ENCODE results near the gene ARHGAP24.
"Not testable (repeated sequence)": the region's sequence is repeated elsewhere in the genome, so short reads cannot be mapped to it uniquely, and the experiment has no call there.

ARHGAP24 gene

DNA sequence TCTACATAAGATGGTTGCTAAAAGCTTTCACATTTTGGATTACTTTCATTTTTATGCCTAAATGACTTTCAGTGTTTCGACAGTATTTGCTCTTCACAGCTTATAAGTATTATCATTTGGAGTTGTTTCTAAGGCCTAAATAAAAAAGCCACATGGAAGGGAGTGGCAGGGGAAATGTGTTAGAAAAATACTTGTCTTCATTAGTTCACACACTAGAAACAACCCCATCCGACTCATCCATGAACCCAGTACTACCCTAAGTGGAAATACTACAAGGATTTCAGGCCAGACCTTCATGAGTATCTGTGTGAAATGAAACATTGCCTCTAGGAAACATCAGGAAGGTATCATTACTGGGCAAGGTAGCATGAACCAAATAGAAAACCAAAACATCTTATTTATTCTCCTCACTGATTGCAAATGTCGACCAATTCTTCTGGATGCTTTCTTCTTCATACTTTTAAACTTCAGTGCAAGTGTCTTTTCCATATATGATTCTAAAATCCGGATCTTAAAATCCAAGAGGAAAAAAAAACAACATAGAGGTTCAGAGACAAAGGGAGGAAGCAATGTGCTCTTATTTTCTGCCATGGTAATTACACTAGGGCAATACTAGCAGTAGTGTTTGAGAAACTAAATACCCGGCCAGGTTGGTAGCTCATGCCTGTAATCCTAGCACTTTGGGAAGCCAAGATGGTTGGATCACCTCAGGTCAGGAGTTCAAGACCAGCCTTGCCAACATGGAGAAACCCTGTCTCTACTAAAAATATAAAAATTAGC, 349.4 kb downstream of the ARHGAP24 start:
- DNase-seq: no peak

DNA sequence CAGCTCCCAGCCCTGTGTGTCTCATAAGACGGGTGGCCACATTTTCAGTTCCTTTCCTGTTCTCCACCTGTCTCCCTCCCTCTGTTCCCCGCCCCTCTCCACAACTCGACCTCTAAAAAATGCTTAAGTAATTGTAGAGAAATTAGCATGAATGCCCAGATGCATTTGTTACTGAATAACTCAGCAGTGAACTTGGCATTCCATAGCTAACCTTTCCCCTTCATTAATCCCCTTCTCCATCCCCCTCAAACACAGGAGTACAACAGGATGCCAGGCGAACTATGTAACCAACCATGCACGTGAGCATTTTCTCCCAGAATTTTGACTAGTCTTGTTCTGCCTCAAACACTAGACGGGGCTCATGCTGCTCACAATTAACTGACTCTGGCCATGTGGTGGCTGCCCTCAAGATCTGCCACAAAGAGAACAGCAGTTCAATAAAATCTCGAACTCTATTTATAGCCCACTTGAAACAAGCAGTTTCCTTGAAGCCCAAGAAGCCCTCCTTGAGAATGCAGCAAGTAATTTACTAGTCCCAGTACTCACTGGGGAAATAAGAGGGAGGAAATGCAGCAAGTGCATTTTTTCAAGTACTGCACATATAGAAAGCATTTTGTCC, 351.2 kb downstream of the ARHGAP24 start:
- DNase-seq: no peak

DNA sequence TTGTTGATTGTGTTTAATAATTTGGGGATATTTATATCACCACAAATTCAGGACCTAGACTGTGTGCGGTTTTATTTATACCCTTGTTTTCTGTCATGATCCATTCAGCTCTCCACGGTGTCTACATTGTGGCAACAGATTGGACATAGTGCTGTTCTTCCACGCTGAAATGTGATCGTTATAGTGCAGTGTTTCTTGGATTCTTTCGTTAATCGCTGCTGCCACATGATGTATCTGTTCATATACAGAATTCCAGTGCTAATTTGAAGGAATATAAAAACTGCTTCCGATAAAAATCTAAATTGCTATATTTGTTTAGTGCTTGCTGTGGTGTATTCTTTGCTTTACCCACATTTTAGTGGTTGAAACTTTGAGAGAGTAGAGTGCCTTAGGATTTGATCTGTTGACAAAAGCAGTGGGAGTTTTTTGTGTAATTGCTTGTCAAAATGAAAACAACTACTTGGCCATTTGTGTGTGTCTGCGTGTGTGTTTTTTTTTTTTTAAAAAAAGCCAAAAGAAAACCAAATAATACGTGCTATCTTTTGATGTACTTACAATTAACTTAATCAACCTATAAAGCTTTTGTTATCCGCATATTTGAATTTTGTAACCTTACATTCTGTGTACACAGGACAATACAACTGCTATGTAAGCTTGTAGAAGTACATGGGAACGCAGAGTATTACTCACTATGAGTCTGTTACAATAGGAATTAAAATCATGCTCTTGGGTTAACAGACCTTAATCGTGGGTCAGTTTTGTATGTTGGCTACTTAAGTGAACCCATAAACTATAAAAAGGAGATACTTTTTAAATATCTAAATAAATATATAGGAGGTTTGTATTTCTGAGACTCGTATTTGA, 353.3 kb downstream of the ARHGAP24 start:
- DNase-seq: no peak

DNA sequence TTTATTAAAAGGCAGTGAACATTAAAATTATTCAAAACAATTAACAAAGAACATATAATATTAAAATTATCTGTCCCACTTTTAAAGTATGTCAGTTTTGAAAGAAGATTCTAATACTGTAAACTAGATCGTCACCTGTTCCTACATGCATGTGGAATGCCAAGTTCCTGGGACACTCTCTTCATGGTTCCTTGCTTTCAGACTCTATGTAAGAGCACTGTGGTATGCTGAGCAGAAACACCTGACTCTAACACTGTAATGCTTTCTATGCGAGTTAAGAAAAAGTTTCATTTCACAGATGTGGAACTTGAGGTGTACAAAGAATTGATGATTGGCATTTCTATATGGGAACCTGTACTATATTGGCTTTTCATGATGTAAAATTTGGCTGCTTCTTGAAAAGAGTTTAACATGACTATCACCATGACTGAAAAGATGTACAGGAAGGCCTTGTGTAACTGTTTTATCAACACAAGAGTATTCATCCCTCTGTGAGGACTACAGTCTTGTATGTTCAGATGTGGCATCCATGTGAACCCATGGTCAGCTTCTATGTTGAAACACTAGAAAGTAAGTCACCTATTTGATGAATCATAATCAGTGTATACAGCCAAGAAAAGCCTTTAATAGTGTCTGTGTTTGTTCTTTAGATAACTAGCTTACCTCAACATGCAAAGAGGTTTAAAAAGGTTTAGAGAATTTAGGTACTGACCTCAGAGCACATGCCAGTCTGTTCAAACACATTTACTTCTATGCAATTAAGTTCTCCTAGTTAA, 354.5 kb downstream of the ARHGAP24 start:
- DNase-seq: no peak

DNA sequence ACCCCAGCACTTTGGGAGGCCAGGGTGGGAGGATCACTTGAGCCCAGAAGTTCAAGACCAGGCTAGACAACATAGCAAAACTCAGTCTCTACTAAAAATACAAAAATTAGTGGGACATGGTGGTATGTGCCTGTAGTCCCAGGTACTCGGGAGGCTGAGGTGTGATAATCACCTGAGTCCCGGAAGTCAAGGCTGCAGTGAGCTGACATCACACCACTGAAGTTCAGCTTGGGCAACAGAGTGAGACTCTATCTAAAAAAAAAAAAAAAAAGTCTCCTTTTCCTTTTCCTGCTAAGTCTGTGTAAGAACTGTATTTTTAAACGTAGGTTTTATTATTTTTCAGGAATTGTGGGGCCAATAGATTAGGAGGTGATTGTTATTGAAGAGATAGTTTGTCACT, 356.7 kb downstream of the ARHGAP24 start:
- no peak for DNase-seq

DNA sequence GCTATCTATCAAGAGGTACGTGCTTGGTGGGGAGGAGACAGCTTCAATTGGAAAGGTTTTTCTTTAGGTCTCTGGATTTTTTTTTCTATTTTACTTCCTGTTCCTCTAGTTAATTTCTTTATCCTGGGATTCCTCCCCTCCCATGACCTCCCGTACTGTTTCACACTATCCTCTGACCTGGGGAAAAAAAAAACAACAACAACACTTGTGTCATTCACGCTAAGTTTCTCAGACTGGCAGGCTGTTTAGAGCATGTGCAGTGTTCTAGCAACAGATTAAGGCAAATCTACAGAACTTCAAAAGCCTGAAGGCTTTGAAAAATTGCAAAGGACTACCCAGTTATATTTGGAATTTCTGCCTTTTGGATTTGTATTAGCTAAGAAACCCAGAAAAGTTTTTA, 358.4 kb downstream of the ARHGAP24 start:
- no peak for DNase-seq

DNA sequence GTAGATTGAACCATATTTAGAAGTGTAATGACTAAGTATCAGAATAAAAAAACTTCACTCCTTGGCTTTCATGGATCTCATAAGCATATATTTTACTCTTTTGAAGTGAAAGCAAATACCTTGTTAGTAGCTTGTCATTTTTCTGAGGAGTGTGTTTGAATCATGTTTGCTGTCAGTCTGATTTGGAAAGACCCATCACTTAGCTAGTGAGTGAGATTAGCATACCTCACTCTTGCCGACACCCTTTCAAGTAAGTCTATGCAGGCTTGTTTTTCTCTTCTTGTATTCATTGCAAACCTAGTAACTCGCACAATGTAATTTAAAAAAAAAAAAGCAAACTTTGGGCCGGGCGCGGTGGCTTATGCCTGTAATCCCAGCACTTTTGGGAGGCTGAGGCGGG, 360.0 kb downstream of the ARHGAP24 start:
- DNase-seq: no peak

DNA sequence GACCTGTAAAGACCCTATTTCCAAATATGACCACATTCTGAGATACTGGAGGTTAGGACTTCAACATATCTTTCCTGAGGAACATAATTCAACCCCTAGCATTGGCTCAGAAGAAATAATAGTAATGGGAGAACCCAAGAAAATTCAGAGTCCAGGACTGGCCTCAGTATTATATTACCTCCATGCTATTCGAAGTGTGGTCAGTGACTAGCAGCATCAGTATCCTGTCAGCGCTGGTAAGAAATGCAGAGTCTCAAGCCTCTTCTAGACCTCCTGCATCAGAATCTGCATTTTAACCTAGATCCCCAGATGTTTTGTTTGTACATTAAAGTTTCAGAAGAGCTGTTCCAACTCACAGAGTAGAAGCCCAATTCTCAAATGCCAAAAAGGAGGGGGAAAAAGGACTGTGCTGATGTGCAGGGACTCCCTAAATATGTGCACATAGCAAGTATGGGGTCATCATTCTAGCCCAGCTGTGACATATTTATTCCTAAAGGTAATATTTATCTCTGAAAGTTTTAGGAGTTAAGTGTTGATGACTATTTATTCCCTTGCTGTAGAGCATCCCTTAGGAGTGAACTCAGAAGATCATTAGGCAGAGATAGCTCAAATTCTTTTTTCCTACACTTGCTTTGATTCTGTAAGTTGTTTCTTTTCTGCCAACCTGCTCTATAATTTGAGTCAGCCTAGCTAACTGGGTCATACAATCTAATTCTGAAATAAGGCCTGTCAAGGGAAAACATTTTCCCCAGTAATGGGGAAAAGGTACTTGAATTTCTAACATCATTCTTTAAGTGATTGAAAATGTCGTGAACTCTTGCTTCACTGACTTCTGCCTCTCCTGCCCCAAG, 361.9 kb downstream of the ARHGAP24 start:
- DNase-seq: no peak

DNA sequence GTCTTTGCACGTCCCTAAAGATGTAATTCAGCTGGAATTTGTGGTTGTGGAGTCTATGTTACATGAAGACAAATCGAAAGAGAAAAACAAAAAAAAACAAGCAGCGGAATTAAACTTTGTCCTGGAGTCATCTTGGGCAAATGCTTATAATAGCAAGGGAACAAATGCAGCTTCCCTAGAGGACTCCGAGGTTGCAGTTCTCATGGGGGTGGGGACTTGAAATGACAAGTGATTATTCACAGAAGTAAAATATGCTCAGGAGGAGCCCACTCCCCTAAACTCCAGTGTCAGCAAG, 362.4 kb downstream of the ARHGAP24 start:
- no peak for DNase-seq

DNA sequence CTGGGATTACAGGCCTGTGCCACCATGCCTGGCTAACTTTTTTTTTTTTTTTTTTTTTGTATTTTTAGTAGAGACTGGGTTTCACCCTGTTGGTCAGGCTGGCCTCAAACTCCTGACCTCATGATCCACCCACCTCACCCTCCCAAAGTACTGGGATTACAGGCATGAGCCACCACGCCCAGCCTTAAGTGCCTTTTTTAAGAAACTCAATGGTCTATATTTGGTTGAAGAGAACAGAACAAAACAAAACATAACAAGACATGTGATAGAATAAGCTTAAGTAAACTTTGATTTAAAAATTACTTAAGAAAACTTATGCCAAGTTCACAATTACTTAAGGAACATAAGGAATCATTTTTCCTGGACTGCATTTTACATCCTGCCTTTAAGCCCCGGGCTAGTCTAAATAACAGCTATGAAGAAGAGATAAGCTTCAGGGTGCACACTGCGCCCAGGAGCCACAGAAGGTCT, 365.1 kb downstream of the ARHGAP24 start:
- DNase-seq: not testable (repeated sequence)

DNA sequence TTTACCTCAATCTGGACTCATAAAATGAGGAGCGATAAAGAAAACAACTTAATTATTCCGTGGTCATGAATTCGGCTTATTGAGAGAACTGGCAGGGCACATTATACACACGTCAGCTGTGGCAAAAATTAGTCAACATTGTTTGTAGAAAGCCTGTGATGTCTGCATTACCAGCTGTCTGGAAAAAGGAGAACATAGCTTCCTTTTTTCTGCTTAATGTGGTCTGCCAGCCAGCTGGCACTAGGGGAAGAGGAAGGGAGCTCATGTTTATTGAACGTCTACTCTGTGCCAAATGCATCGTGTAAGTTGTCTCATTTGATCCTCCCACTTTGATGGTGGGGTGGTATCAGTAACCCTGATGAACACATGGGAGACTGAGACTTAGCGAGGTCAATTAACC, 367.6 kb downstream of the ARHGAP24 start:
- no peak for DNase-seq

DNA sequence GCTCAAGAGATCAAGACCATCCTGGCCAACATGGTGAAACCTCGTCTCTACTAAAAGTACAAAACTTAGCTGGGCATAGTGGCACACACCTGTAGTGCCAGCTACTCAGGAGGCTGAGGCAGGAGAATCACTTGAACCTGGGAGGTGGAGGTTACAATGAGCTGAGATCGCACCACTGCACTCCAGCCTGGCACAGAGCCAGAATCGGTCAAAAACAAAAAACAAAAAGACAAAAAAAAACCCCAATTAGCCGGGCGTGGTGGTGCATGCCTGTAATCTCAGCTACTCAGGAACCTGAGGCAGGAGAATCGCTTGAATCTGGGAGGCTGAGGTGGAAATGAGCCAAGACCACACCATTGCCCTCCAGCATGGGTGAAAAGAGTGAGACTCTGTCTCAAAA, 378.8 kb downstream of the ARHGAP24 start:
- not testable (repeated sequence) for DNase-seq

DNA sequence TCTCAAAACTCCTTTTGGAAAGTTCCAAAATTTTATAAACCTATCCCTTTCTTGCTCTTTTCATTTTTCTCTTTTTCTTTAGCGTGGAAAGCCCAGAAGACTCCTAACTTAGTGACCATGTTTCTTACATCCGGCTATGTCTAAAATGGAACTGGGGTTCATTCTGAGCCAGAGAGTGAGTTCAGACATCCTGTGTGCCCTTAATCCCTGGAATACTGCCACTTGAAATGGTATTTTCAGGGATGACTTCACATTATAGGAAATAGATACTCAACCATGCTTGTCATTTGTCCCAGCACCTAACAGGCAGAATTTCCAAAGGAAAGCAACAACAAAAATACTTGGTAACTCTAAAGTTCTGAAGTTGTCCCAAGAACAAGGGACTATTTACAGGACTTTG, 379.6 kb downstream of the ARHGAP24 start:
- no peak for DNase-seq

DNA sequence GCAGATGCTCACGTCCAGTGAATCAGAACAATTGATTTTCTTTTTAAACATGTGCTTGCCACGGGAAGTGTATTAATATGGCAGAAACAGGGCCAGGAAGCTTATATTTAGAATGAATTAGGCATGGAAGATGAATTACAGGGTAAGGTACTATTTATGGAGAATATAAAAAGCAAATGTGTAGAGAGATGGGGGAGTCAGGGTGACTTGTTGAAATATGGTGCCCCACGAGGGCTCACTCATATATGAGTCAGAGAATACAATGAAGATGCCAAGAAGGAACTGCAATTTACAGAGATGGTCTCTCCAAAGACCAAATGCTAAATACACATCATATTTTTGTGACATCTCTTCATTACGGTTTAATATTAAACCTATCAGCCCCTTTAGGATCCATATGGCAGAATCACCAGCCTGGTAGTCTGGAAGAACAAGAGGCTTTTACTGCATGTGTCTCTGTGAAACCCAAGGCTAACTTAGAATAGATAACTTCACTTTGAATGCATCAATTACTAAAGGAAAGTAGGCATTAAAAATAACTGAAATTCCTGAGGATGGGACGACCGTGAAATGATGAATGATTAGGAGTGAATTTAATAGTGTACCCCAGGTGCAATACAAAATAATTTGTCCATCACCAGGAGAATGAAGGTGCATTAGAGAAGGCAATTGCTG, 385.3 kb downstream of the ARHGAP24 start:
- no peak for DNase-seq

DNA sequence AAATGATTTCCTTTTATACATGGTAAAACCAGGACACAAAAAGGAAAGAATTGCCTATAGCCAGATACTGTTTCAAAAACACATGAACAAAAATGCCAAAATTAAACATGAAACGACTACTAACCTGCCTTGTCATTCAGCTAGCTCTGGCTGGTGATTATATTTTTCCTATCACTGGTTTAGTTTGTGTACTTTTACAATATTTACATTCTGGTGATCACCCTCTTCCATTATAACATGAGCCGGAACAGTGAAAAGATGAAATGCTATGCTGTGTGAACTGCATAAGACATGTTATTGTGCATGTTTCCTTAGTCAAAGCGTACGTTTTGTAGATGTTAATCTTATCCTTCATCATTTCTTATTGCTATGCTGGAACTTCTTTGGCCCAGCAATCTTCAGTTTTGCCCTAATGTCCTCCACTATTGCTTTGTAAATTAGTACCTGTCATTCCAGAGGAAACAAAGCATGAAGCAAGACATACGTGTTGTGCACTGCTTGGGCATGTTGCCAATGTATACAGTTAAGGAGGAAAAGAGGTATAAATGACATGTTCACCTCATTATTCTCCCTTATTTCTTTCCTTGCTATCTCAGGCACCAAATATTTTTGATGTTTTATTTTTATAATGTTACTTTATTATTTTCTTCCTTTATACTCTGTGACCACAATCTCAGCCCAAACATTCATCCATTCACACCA, 386.3 kb downstream of the ARHGAP24 start:
- DNase-seq: no peak

DNA sequence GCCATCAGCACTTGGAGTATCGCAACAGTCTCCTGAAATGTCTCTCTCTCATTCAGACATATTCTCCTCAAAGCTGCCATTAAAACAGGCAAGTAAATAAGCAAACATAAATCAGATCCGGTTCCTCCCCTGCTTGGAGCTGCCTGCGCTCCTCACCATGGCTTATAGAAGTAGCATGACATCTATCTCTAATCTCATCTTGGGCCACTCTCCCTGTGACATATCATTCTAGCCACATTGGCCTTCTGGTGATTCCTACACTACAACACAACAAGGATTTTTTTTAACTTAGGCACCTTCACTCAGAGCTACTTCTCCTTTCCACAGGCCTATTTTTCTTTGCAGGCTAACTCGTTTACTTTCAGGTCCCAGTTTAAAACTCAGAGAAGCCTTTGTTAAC, 387.9 kb downstream of the ARHGAP24 start:
- DNase-seq: no peak

DNA sequence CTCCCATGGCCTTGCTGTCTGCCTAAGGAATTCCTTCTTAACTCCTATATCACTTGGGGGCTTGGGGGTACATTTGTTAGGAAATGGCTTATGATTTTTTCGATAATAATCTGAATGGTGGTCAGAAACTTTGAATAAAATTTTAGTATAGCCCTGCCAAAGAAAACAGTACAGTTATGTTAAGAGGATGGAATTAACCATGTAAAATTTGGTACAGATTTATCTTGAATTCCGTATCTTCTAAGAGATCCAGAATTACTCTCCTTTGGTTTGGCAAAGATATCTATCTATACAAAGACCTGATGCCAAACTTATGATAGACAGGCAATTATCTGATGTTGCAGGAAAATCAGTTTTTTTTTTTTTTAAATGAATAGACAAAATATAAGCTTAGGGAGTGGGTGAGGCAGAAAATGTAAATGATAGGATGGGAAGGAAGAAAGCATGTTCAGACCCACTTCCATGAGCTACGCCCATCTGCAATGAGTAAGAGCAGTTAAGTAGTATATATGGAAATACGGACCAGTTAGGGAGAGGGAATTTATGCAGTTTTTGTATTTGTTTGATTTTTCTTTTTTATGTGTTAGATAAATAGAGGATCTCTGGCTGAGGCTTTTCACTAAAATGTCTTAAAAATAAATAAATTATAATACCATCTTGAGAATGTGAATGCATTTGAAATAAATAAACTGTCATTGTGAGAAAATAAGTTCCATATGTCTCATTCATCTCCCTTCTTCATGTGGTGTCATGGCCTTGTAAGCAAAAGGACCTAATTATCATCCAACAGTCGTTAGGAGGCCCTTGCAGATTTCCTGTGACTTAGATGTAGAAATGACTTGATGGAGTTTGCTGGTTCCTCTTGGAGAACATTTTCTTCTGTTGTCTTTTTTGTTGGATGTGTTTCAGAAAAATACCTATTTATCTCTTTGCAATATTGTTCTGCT, 389.6 kb downstream of the ARHGAP24 start:
- no peak for DNase-seq

DNA sequence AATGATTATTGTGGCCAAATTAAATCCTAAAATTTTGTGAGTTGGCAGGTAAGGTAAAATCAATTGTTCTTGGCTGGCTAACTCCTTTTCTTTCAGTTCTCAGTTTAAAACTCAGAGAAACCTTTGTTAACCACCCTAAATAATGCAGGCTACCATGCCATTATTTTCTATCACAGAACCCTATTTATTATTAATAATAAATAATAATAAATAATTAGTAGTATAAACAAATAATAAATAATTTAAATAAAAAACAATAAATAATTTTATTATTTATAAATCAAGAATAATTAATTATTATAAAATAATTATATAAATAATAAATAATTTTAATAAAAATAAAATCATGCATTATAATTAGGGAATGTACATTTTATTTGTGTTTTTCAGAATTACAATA, 390.3 kb downstream of the ARHGAP24 start:
- DNase-seq: no peak

DNA sequence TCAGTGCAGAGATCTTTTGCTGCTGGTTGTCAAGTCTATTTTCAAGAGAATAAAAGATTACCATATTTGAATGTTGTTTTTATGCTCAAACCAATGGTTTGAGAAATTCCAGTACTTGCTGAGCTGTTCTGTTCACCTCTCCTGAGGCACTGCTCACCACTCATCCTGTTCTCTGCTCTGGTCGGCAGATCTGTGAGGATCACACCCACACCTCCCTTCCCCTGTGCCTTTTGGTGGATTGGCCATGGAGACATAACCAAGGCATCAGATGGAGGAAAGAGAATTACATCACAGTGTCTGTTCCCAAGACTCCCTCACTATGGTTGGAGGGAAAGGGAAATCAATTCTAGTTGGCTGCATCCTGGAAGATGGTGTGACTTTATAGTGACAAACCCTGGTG, 391.6 kb downstream of the ARHGAP24 start:
- DNase-seq: no peak

DNA sequence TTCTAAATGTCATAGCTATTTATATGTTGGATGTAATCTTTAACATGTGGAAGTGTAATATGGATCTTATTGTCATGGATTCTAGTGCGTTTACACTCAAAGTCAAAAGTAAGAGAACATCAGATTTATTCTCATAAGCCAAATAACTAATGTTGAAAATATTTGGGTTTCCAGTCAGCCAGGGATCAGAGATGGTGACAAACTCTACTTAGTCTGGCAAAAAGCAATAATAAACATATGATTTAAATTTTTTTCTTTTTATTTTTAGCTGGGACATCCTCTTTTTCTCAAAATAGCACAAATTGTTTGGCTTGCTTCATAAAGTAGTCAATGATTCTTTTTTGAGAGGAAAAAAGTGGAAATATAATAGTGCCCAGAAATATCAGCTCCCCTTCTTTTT, 392.3 kb downstream of the ARHGAP24 start:
- DNase-seq: no peak
